ENCODE results near the gene LRRK2.

DNA sequence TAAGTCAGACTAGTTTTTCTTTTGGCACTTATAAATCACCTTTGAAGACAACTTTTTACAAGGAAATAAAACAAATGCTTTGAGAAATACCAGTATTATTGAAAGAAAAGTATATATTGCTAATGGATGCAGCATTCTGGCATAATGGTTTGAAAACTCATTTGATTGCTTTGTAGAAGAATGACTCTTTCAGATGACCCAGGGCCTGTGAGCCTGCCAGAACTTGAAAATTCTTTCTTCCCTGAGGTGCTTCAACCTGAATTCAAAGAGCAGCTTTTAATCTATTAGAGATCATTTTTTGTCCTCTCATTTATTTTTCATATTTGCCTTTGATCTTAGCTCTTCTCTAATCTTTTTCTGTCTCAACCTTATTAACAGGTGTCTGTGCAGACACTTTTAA is 87.4 kb downstream of the LRRK2 start:
- TF ChIP-seq, protein P1, sequence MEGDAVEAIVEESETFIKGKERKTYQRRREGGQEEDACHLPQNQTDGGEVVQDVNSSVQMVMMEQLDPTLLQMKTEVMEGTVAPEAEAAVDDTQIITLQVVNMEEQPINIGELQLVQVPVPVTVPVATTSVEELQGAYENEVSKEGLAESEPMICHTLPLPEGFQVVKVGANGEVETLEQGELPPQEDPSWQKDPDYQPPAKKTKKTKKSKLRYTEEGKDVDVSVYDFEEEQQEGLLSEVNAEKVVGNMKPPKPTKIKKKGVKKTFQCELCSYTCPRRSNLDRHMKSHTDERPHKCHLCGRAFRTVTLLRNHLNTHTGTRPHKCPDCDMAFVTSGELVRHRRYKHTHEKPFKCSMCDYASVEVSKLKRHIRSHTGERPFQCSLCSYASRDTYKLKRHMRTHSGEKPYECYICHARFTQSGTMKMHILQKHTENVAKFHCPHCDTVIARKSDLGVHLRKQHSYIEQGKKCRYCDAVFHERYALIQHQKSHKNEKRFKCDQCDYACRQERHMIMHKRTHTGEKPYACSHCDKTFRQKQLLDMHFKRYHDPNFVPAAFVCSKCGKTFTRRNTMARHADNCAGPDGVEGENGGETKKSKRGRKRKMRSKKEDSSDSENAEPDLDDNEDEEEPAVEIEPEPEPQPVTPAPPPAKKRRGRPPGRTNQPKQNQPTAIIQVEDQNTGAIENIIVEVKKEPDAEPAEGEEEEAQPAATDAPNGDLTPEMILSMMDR (IDR thresholded peaks at IDR 0.05 in 8 of 11, conservative IDR thresholded peaks at IDR 0.05 in 3 of 11) = no peak
- no peak for TF ChIP-seq POLR2A (IDR thresholded peaks at IDR 0.05)
- TF ChIP-seq POLR2AphosphoS5 (IDR thresholded peaks at IDR 0.05) = no peak

All from spleen (tissue), 7 donors.